Lower leg skin (tissue), 3 donors: ENCODE data around the gene DNAJC10.

Experiments used
- POLR2A ChIP-seq, 2 donors: fragments of 450-650 bp; IDR thresholded peaks; one replicate each; pipeline ENCODE4 v1.6.1; 2016 to 2017; ENCODE audit warnings: antibody characterized with exemption in 2 of 2, mild to moderate bottlenecking in 1 of 2, moderate library complexity in 1 of 2
- TF ChIP-seq, protein P1 (sequence below), 3 donors: fragments of 450-650 bp; IDR thresholded peaks; one replicate each; pipeline ENCODE4 v1.5.1; 2016; ENCODE audit warnings: antibody characterized with exemption in 3 of 3, mild to moderate bottlenecking in 3 of 3, moderate library complexity in 2 of 3

- TF ChIP-seq, protein P1, sequence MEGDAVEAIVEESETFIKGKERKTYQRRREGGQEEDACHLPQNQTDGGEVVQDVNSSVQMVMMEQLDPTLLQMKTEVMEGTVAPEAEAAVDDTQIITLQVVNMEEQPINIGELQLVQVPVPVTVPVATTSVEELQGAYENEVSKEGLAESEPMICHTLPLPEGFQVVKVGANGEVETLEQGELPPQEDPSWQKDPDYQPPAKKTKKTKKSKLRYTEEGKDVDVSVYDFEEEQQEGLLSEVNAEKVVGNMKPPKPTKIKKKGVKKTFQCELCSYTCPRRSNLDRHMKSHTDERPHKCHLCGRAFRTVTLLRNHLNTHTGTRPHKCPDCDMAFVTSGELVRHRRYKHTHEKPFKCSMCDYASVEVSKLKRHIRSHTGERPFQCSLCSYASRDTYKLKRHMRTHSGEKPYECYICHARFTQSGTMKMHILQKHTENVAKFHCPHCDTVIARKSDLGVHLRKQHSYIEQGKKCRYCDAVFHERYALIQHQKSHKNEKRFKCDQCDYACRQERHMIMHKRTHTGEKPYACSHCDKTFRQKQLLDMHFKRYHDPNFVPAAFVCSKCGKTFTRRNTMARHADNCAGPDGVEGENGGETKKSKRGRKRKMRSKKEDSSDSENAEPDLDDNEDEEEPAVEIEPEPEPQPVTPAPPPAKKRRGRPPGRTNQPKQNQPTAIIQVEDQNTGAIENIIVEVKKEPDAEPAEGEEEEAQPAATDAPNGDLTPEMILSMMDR (IDR thresholded peaks at IDR 0.05): no peak
- no peak for TF ChIP-seq POLR2A (IDR thresholded peaks at IDR 0.05)
Measured at GRCh38 chr2:182818501-182818900, 102.4 kb downstream of the DNAJC10 start.
